Measurements from ENCODE around the gene MGAT1. TPM values are rescaled to one million over a fixed set of nuclear protein-coding genes. Genes with fewer than 3 reads are reported as not detected.

Gene MGAT1
- total RNA-seq, 1 donor from 2014 or later, result 123 TPM

DNA sequence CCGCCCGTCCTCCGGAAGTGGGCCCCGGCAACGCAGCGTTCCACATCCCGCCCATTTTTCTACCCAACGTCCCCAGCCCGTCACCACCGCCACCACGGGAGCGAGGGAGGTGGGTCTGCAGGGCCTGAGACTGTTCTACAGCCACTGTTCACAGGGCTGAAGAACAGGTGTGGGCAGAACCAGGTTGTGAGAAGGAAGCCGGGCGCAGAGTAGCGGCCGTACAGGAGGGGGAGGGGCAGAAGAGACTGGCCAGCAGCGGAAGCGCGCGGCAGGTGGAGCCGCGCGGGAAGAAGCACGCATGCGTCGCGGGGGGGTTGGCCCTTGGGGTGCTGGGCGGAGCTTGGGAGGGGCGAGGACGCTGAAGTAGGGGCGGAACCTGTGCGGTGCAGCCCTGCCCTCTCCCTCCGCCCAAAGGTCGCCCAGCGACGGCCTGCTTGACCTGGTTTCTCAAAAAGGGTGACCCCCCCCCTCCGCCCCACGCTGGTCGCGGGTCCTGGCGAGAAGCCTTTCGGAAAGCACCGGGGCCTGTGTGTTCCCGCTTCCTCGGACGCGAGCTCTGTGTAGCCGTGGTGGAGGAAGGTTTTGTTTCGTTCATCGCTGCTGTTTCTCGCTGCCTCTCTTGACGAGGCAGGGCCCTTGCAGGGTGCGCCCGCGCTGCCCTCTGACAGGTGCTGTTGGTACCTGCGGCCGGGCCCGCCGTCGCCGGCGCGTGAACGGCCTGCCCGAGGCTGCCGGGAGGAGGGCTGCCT lies 7.8 kb upstream of the MGAT1 start:
- peak overlapping the region; percentile 92 for H3K4me3 Mint-ChIP-seq (ENCODE audit: unreplicated experiment)

GRCh38 chr5:180809403-180810209 lies 7.0 kb upstream of the MGAT1 start:
- peak overlapping the region; percentile 92 for H3K4me3 Mint-ChIP-seq (ENCODE audit: unreplicated experiment)
- H3K27ac Mint-ChIP-seq (ENCODE audit: unreplicated experiment), result peak overlapping the region; percentile 99
- peaks cover 58% of the 10 kb centered on the region for H3K4me1 Mint-ChIP-seq (ENCODE audit: low read depth)
- H3K36me3 Mint-ChIP-seq (ENCODE audit: low read depth), result no peaks in the 10 kb centered on the region
- DNase-seq (ENCODE audit: low spot score), result peak; percentile 95
- no peak for TF ChIP-seq CTCF (IDR thresholded peaks at IDR 0.05)
- no peaks in the 10 kb centered on the region for H3K9me3 Mint-ChIP-seq (ENCODE audit: low read depth)
- H3K27me3 Mint-ChIP-seq (ENCODE audit: low read depth), result no peaks in the 10 kb centered on the region

More for the DNA sequence above, 7.8 kb upstream of the MGAT1 start:
- no peaks in the 10 kb centered on the region for H3K36me3 Mint-ChIP-seq (ENCODE audit: low read depth)
- H3K27me3 Mint-ChIP-seq (ENCODE audit: low read depth), result no peaks in the 10 kb centered on the region
- H3K27ac Mint-ChIP-seq (ENCODE audit: unreplicated experiment), result peak overlapping the region; percentile 99
- TF ChIP-seq CTCF (IDR thresholded peaks at IDR 0.05), result no peak
- H3K4me1 Mint-ChIP-seq (ENCODE audit: low read depth), result peaks cover 52% of the 10 kb centered on the region
- no peaks in the 10 kb centered on the region for H3K9me3 Mint-ChIP-seq (ENCODE audit: low read depth)
- peak; percentile 95 for DNase-seq (ENCODE audit: low spot score)

- Mint-ChIP-seq H3K9me3 (ENCODE audit: low read depth) (no peaks in the 10 kb centered on the region), H3K27ac (ENCODE audit: unreplicated experiment) (peak overlapping the region; percentile 66), H3K27me3 (ENCODE audit: low read depth) (no peaks in the 10 kb centered on the region), H3K36me3 (ENCODE audit: low read depth) (no peaks in the 10 kb centered on the region), H3K4me3 (ENCODE audit: unreplicated experiment) (peak overlapping the region; percentile 52), H3K4me1 (ENCODE audit: low read depth) (peaks cover 58% of the 10 kb centered on the region)
- TF ChIP-seq CTCF (IDR thresholded peaks at IDR 0.05), result no peak
- DNase-seq (ENCODE audit: low spot score), result no peak
Measured at GRCh38 chr5:180808461-180809000, 5.9 kb upstream of the MGAT1 start.

DNA sequence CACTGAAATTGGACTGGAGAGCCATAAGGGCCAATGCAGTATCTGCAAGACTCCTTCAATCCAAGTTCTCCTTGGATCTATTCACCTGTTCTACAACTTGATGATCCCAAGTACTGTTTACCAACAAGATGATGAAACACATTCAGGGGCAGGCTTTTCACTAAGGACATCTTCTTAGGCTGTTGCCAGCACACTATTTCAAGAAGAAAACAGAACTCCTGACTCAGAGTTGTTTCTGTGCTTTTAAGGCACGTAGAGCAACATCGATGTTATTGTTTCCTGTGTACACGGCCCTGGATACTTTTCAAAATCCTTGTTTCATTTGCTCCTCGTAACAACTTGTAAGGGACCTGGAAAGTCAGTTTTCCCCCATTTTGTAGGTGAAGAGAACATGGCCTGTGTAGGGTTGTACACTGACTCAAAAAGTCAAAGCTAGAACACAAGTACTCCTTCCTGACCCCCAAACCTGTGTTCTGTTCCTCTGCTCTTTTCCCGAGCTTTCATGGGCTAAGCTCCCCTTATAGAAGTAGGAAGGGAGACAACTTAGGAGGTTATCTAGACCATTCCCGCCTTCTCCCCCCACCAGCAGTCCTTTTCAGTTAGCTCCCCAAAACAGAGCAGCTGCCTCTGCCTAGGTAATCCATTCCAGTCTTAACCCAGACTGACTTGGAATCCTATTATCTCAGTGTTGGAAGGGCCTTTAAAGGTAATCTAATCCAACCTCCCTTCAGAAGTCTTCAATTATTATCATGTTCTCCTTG lies 5.2 kb upstream of the MGAT1 start:
- H3K4me1 Mint-ChIP-seq (ENCODE audit: low read depth), result peaks cover 63% of the 10 kb centered on the region
- no peaks in the 10 kb centered on the region for H3K9me3 Mint-ChIP-seq (ENCODE audit: low read depth)
- peak overlapping the region; percentile 60 for H3K4me3 Mint-ChIP-seq (ENCODE audit: unreplicated experiment)
- peak overlapping the region; percentile 66 for H3K27ac Mint-ChIP-seq (ENCODE audit: unreplicated experiment)
- no peak for DNase-seq (ENCODE audit: low spot score)
- no peak for TF ChIP-seq CTCF (IDR thresholded peaks at IDR 0.05)
- H3K27me3 Mint-ChIP-seq (ENCODE audit: low read depth), result no peaks in the 10 kb centered on the region
- H3K36me3 Mint-ChIP-seq (ENCODE audit: low read depth), result no peaks in the 10 kb centered on the region

DNA sequence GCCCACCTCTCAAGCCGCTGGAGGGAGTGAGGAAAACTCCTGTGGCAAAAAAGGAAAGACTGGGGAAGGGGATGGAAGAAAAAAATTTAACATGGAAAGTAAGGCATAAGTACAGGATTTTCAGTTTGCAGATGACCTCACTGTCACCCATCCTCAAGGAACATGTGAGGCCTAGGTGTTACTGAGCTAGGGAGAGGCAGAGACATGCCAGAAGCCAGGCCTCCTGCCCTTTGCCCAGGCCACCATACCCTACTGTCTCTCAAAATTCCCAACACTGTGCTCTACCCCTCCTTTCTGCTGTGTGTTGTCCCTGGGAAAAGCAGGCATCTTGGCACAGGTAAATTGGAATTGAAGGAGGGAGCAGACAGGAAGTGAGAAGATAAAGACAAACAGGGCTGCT lies 4.4 kb upstream of the MGAT1 start:
- H3K27ac Mint-ChIP-seq (ENCODE audit: unreplicated experiment), result peak overlapping the region; percentile 46
- no peaks in the 10 kb centered on the region for H3K36me3 Mint-ChIP-seq (ENCODE audit: low read depth)
- DNase-seq (ENCODE audit: low spot score), result no peak
- H3K9me3 Mint-ChIP-seq (ENCODE audit: low read depth), result no peaks in the 10 kb centered on the region
- no peaks in the 10 kb centered on the region for H3K27me3 Mint-ChIP-seq (ENCODE audit: low read depth)
- no peak for TF ChIP-seq CTCF (IDR thresholded peaks at IDR 0.05)
- H3K4me3 Mint-ChIP-seq (ENCODE audit: unreplicated experiment), result peak overlapping the region; percentile 60
- peaks cover 63% of the 10 kb centered on the region for H3K4me1 Mint-ChIP-seq (ENCODE audit: low read depth)
